KMS-11 (cell line): Measurements from ENCODE around the gene PRKAR1B.

Source experiments
- H2AFZ ChIP-seq: fragments of 200-600 bp; sonication (generic); 2 replicates; pipeline ENCODE4 v1.6.1; 2016; ENCODE audit warnings: antibody characterized with exemption, mixed run types, low read depth
- H3K27ac ChIP-seq: fragments of 200-600 bp; sonication (generic); 2 replicates; pipeline ENCODE4 v1.6.1; 2016; ENCODE audit warnings: mild to moderate bottlenecking, mixed run types
- H3K27me3 ChIP-seq: fragments of 200-600 bp; sonication (generic); 2 replicates; pipeline ENCODE4 v1.6.1; 2017; ENCODE audit warnings: mild to moderate bottlenecking, low read depth, mixed run types, moderate library complexity; ENCODE audit not compliant: insufficient read depth
- H3K36me3 ChIP-seq: fragments of 200-600 bp; sonication (generic); 2 replicates; pipeline ENCODE4 v1.6.1; 2017; ENCODE audit warnings: mild to moderate bottlenecking, mixed run types; ENCODE audit not compliant: insufficient read depth
- H3K4me1 ChIP-seq: fragments of 200-600 bp; sonication (generic); 2 replicates; pipeline ENCODE4 v1.6.1; 2016; ENCODE audit warnings: mild to moderate bottlenecking, low read depth, mixed run types; ENCODE audit not compliant: poor library complexity, severe bottlenecking
- H3K4me2 ChIP-seq: fragments of 200-600 bp; sonication (generic); 2 replicates; pipeline ENCODE4 v1.7.0; 2016; ENCODE audit warnings: mild to moderate bottlenecking, mixed run types
- H3K4me3 ChIP-seq: fragments of 200-600 bp; sonication (generic); IDR thresholded peaks from 2 replicates; pipeline ENCODE4 v1.6.1; 2017; ENCODE audit warnings: low read depth, low read length, mixed read lengths; ENCODE audit not compliant: insufficient read depth
- H3K79me2 ChIP-seq: fragments of 200-600 bp; sonication (generic); 2 replicates; pipeline ENCODE4 v1.6.1; 2016; ENCODE audit warnings: low read depth, mixed run types; ENCODE audit not compliant: insufficient read depth
- H3K9ac ChIP-seq: fragments of 200-600 bp; sonication (generic); 2 replicates; pipeline ENCODE4 v1.6.1; 2016; ENCODE audit warnings: mild to moderate bottlenecking, mixed run types
- H4K20me1 ChIP-seq: fragments of 200-600 bp; sonication (generic); 2 replicates; pipeline ENCODE4 v1.6.1; 2016; ENCODE audit warnings: mild to moderate bottlenecking, mixed run types; ENCODE audit not compliant: insufficient read depth
- CTCF ChIP-seq: fragments of 200-600 bp; sonication (generic); conservative IDR thresholded peaks from 2 replicates; pipeline ENCODE4 v1.6.1; 2017; ENCODE audit warnings: low read depth, mild to moderate bottlenecking, antibody characterized with exemption, low read length, moderate library complexity, mixed read lengths

PRKAR1B gene

GRCh38 chr7:620885-621284 lies 106.2 kb downstream of the PRKAR1B start:
- Histone ChIP-seq H3K79me2 (no peaks in the 10 kb centered on the region), H3K4me2 (no peak overlapping the region), H3K27ac (no peak overlapping the region), H3K27me3 (no peaks in the 10 kb centered on the region), H3K36me3 (no peaks in the 10 kb centered on the region), H3K4me1 (no peaks in the 10 kb centered on the region), H4K20me1 (no peaks in the 10 kb centered on the region), H3K9ac (no peak overlapping the region), H2AFZ (no peak overlapping the region), H3K4me3 (no peak overlapping the region)
- TF ChIP-seq CTCF, result no peak

- no peaks in the 10 kb centered on the region for H4K20me1 ChIP-seq
- H3K36me3 ChIP-seq, result no peaks in the 10 kb centered on the region
- H3K27me3 ChIP-seq, result no peaks in the 10 kb centered on the region
- no peak for TF ChIP-seq CTCF
- H3K4me1 ChIP-seq, result no peaks in the 10 kb centered on the region
- H3K4me2 ChIP-seq, result no peak overlapping the region
- no peak overlapping the region for H3K4me3 ChIP-seq
- H2AFZ ChIP-seq, result no peak overlapping the region
- no peaks in the 10 kb centered on the region for H3K79me2 ChIP-seq
- no peak overlapping the region for H3K9ac ChIP-seq
- no peak overlapping the region for H3K27ac ChIP-seq
Measured at GRCh38 chr7:620056-620455, 107.0 kb downstream of the PRKAR1B start.

- Histone ChIP-seq H3K36me3 (no peaks in the 10 kb centered on the region), H3K27me3 (no peaks in the 10 kb centered on the region), H3K79me2 (no peaks in the 10 kb centered on the region), H3K4me2 (no peak overlapping the region), H3K4me1 (no peaks in the 10 kb centered on the region), H3K4me3 (no peak overlapping the region), H3K27ac (no peak overlapping the region), H4K20me1 (no peaks in the 10 kb centered on the region), H2AFZ (no peak overlapping the region), H3K9ac (no peak overlapping the region)
- no peak for TF ChIP-seq CTCF
Measured at GRCh38 chr7:619368-619840, 107.7 kb downstream of the PRKAR1B start.

GRCh38 chr7:618539-619367 lies 108.3 kb downstream of the PRKAR1B start:
- Histone ChIP-seq H3K36me3 (no peaks in the 10 kb centered on the region), H3K4me1 (no peaks in the 10 kb centered on the region), H4K20me1 (no peaks in the 10 kb centered on the region), H3K9ac (no peak overlapping the region), H3K4me2 (no peak overlapping the region), H3K79me2 (no peaks in the 10 kb centered on the region), H3K27ac (no peak overlapping the region), H3K4me3 (no peak overlapping the region), H2AFZ (no peak overlapping the region), H3K27me3 (no peaks in the 10 kb centered on the region)
- TF ChIP-seq CTCF, result no peak
